HCT116 (cell line): Measurements from ENCODE around the gene CRACDL. TPM values are rescaled to one million over a fixed set of nuclear protein-coding genes. Genes with fewer than 3 reads are reported as not detected.

Experiments
- ATAC-seq: fragments of 200-7000 bp; cut with Tn5 transposase; 2 replicates; pipeline ENCODE4 v1.9.1; 2020; ENCODE audit warnings: mild to moderate bottlenecking, moderate library complexity
- BruUV-seq: library from RNA; stranded (reverse); fragments of 400-500 nt; replicated peaks from 2 replicates; lab custom pipeline; 2021; lab: Mats Ljungman, UMichigan
- CTCF ChIA-PET: fragments of 300-600 bp; sonication (Branson Sonifier 250); formaldehyde crosslinking; loops from one replicate; lab custom pipeline; 2021; ENCODE audit warnings: antibody characterized with exemption; lab: Charles Lee
- POLR2A ChIA-PET: fragments of 300-600, 350-600 bp; sonication (Branson Sonifier 250); formaldehyde crosslinking; loops from one replicate; lab custom pipeline; 2021; ENCODE audit warnings: antibody characterized with exemption; lab: Charles Lee
- RAD21 ChIA-PET, 2 experiments: fragments of 300-600 bp; sonication (Branson Sonifier 250); formaldehyde crosslinking; loops; one replicate each; lab custom pipeline; 2023; ENCODE audit warnings: low total read pairs in 2 of 2; ENCODE audit not compliant: uncharacterized antibody in 2 of 2, unreplicated experiment in 2 of 2, low non-redundant PET in 1 of 2; lab: Charles Lee
- DNase-seq: peaks from one replicate; pipeline ENCODE4 v3.0.0-alpha.2; 2010; ENCODE audit warnings: low read depth, low spot score
- H2AFZ ChIP-seq: fragments of 200-600 bp; shearing (Covaris generic), sonication (generic); 2 replicates; pipeline ENCODE4 v1.6.1; 2017; ENCODE audit warnings: low read depth, mixed run types, mixed read lengths, antibody characterized with exemption, low read length; ENCODE audit not compliant: poor library complexity, severe bottlenecking
- H3K27ac ChIP-seq: 2 replicates; pipeline ENCODE4 v1.5.1; 2012; ENCODE audit warnings: low read depth, low read length
- H3K27me3 ChIP-seq: fragments of 200-600 bp; sonication (generic); 2 replicates; pipeline ENCODE4 v1.6.1; 2016; ENCODE audit warnings: mixed run types, low read length, mixed read lengths; ENCODE audit not compliant: insufficient read depth
- H3K36me3 ChIP-seq, 2 experiments: fragments of 200-500 bp in 1 of 2; fragments of 200-600 bp in 1 of 2; sonication (Bioruptor generic) in 1 of 2; sonication (generic) in 1 of 2; 2 replicates each; pipeline versions ENCODE4 v1.5.1 to v1.6.1; 2014 to 2016; ENCODE audit warnings: low read length in 2 of 2, inconsistent platforms in 1 of 2, mixed read lengths in 1 of 2, mixed run types in 1 of 2; ENCODE audit not compliant: insufficient read depth in 2 of 2, control insufficient read depth in 1 of 2
- H3K4me1 ChIP-seq, 2 experiments: fragments of 200-600 bp in 1 of 2; sonication (generic) in 1 of 2; 2 replicates each; pipeline versions ENCODE4 v1.5.1 to v1.6.1; 2012 to 2017; ENCODE audit warnings: low read length in 2 of 2, inconsistent platforms in 1 of 2, mild to moderate bottlenecking in 1 of 2, mixed read lengths in 1 of 2, mixed run types in 1 of 2, moderate library complexity in 1 of 2; ENCODE audit not compliant: insufficient read depth in 2 of 2, control insufficient read depth in 1 of 2
- H3K4me2 ChIP-seq: fragments of 200-600 bp; sonication (generic); 2 replicates; pipeline ENCODE4 v1.6.1; 2017; ENCODE audit warnings: mixed run types, low read length, mixed read lengths
- H3K4me3 ChIP-seq, 2 experiments: fragments of 200-600 bp in 1 of 2; sonication (generic) in 1 of 2; replicated peaks in 1 of 2; 2 replicates each; pipeline ENCODE4 v1.5.1; 2011 to 2016; ENCODE audit warnings: low read length in 2 of 2, control low read depth in 1 of 2, low read depth in 1 of 2, mild to moderate bottlenecking in 1 of 2, mixed read lengths in 1 of 2, mixed run types in 1 of 2
- H3K79me2 ChIP-seq: fragments of 200-600 bp; sonication (generic); 2 replicates; pipeline ENCODE4 v1.6.1; 2017; ENCODE audit warnings: mild to moderate bottlenecking, mixed run types, low read length, moderate library complexity, mixed read lengths; ENCODE audit not compliant: insufficient read depth
- H3K9ac ChIP-seq: fragments of 200-600 bp; sonication (generic); 2 replicates; pipeline ENCODE4 v1.6.1; 2016; ENCODE audit warnings: low read length, mixed read lengths
- H3K9me2 ChIP-seq: fragments of 200-600 bp; sonication (generic), shearing (Covaris generic); 2 replicates; pipeline ENCODE4 v1.6.1; 2017; ENCODE audit warnings: mixed run types, mild to moderate bottlenecking, moderate library complexity; ENCODE audit not compliant: insufficient read depth
- H3K9me3 ChIP-seq, 2 experiments: fragments of 200-500 bp in 1 of 2; fragments of 200-600 bp in 1 of 2; sonication (Bioruptor generic) in 1 of 2; sonication (generic) in 1 of 2; 2 replicates each; pipeline ENCODE4 v1.6.1; 2014 to 2017; ENCODE audit warnings: low read length in 2 of 2, mixed read lengths in 2 of 2, inconsistent platforms in 1 of 2, low read depth in 1 of 2, mild to moderate bottlenecking in 1 of 2, mixed run types in 1 of 2, moderate library complexity in 1 of 2; ENCODE audit not compliant: control insufficient read depth in 1 of 2, insufficient read depth in 1 of 2
- H4K20me1 ChIP-seq: fragments of 200-600 bp; sonication (generic), shearing (Covaris generic); 2 replicates; pipeline ENCODE4 v1.6.1; 2017; ENCODE audit warnings: mixed run types, mild to moderate bottlenecking, moderate library complexity; ENCODE audit not compliant: insufficient read depth
- CBX3 ChIP-seq: IDR thresholded peaks from 2 replicates; pipeline ENCODE4 v1.6.1; 2012; ENCODE audit warnings: low read depth
- SP1 ChIP-seq: IDR thresholded peaks from 2 replicates; pipeline ENCODE4 v1.6.1; 2012; ENCODE audit warnings: low read depth
- TCF7L2 ChIP-seq: IDR thresholded peaks from 2 replicates; pipeline ENCODE4 v1.7.0; 2011; ENCODE audit warnings: borderline replicate concordance, inconsistent platforms; ENCODE audit not compliant: insufficient read depth, insufficient read length; ENCODE audit errors: extremely low read depth
- ZNF274 ChIP-seq: fragments of 200-500 bp; sonication (Bioruptor generic); IDR thresholded peaks from 2 replicates; pipeline ENCODE4 v1.6.1; 2014; ENCODE audit warnings: mild to moderate bottlenecking, low read depth, low read length, inconsistent platforms
- intact Hi-C: fragments of 100-400 bp; cut with micrococcal nuclease; formaldehyde crosslinking; loops from 2 replicates; pipeline ENCODE4 v1.10.0; 2022
- total RNA-seq: library from RNA; stranded (reverse); gene quantifications from one replicate; pipeline ENCODE4 v1.2.1, GENCODE V29; 2021; ENCODE audit not compliant: unreplicated experiment
- TF ChIP-seq, protein P1 (sequence below): IDR thresholded peaks from 2 replicates; pipeline ENCODE4 v1.6.1; 2012; ENCODE audit warnings: low read depth
- TF ChIP-seq, protein P2 (sequence below): IDR thresholded peaks from 2 replicates; pipeline ENCODE4 v1.6.1; 2012

CRACDL gene
- total RNA-seq, 1 experiment from 2014 or later = 1.1 TPM

DNA sequence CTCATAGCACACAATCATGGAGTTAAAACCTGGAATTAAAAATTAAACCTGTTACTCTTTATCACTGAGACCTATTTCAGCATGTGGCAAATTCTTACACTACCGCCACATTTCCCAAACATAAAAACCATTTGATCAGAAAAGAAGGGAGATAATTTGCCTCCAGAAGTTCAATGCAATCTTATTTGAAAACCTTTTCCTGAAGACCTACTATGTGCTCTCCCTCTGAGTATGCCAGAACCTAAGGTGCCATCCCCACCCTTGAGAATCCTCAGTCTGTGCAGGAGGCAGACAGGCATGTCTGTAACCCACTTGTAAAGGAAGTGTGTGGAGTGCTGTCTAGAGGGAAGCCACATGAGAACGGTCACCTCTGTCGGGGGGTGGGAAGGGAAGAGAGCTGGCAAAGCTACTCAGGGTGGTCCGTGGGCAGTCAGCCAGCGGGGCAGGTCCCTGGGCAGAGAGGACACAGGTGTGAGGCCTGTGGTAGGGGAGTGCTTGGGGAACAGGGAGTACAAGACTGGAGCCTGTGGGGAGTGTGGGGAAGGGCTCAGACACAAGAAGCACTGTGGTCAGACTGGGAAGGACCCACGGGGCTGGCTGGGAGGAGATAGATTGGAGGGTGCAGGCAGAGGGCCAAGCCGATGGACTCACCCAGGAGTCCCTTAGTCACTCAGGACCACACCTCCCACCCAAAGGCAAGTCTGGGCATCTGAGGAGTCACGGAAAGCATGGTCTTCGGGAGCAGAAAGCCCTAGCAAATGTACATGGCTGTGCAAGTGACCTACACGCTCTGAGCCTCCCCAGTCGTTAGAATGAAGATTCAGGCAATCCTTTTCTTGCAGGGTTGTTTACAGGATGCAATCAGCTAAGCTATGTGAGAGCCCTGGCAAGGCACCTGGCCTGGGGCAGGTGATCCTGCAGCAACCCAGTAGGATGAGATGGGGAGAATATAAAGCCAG lies 22.8 kb downstream of the CRACDL start:
- no peaks in the 10 kb centered on the region for H4K20me1 ChIP-seq
- H3K9me2 ChIP-seq = no peaks in the 10 kb centered on the region
- H3K36me3 ChIP-seq = no peaks in the 10 kb centered on the region
- intact Hi-C loops = no loop called here
- no TSS peak for BruUV-seq
- H3K9me3 ChIP-seq = no peaks in the 10 kb centered on the region
- no peaks in the 10 kb centered on the region for H3K27me3 ChIP-seq
- peaks cover 40 to 56% of the 10 kb centered on the region in 2 experiments for H3K4me1 ChIP-seq
- no peak overlapping the region for H2AFZ ChIP-seq
- H3K79me2 ChIP-seq = no peaks in the 10 kb centered on the region
- ChIA-PET RAD21 (no interaction called here), CTCF (interaction anchor here (1.1 kb wide), 1 partner anchor 264 kb away, joined by 3 read pairs; no protein-coding TSS in a partner anchor), POLR2A (no interaction called here)
- H3K9ac ChIP-seq = no peak overlapping the region
- no peak; the same call in 1 of the 2 replicates for ATAC-seq
- DNase-seq = no peak
- H3K4me2 ChIP-seq = peak overlapping the region; percentile 51
- H3K27ac ChIP-seq = no peak overlapping the region
- no peak overlapping the region for H3K4me3 ChIP-seq
- TF ChIP-seq SP1 (no peak), TCF7L2 (no peak), CBX3 (no peak), ZNF274 (no peak)
- TF ChIP-seq, protein P1, sequence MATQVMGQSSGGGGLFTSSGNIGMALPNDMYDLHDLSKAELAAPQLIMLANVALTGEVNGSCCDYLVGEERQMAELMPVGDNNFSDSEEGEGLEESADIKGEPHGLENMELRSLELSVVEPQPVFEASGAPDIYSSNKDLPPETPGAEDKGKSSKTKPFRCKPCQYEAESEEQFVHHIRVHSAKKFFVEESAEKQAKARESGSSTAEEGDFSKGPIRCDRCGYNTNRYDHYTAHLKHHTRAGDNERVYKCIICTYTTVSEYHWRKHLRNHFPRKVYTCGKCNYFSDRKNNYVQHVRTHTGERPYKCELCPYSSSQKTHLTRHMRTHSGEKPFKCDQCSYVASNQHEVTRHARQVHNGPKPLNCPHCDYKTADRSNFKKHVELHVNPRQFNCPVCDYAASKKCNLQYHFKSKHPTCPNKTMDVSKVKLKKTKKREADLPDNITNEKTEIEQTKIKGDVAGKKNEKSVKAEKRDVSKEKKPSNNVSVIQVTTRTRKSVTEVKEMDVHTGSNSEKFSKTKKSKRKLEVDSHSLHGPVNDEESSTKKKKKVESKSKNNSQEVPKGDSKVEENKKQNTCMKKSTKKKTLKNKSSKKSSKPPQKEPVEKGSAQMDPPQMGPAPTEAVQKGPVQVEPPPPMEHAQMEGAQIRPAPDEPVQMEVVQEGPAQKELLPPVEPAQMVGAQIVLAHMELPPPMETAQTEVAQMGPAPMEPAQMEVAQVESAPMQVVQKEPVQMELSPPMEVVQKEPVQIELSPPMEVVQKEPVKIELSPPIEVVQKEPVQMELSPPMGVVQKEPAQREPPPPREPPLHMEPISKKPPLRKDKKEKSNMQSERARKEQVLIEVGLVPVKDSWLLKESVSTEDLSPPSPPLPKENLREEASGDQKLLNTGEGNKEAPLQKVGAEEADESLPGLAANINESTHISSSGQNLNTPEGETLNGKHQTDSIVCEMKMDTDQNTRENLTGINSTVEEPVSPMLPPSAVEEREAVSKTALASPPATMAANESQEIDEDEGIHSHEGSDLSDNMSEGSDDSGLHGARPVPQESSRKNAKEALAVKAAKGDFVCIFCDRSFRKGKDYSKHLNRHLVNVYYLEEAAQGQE = no peak
- TF ChIP-seq, protein P2, sequence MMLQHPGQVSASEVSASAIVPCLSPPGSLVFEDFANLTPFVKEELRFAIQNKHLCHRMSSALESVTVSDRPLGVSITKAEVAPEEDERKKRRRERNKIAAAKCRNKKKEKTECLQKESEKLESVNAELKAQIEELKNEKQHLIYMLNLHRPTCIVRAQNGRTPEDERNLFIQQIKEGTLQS = no peak
